Endothelial cell of umbilical vein (primary cell): ENCODE measurements around the gene ACER1. TPM values are rescaled to one million over a fixed set of nuclear protein-coding genes. Genes with fewer than 3 reads are reported as not detected.

ENCODE experiments used
- BruUV-seq: library from RNA; stranded (reverse); fragments of 400-500 nt; replicated peaks from 2 replicates; lab custom pipeline; 2021; lab: Mats Ljungman, UMichigan
- CTCF ChIA-PET: fragments of 300-600, 350-600 bp; sonication (Branson Sonifier 250); formaldehyde crosslinking; loops from one replicate; lab custom pipeline; 2021; ENCODE audit warnings: antibody characterized with exemption, inconsistent platforms; lab: Charles Lee
- POLR2A ChIA-PET: fragments of 300-600, 350-600 bp; sonication (Branson Sonifier 250); formaldehyde crosslinking; loops from one replicate; lab custom pipeline; 2021; ENCODE audit warnings: antibody characterized with exemption, inconsistent platforms; lab: Charles Lee
- DNase-seq: peaks from one replicate; pipeline ENCODE4 v3.0.0-alpha.2; 2011; ENCODE audit warnings: low read depth, low spot score
- FAIRE-seq: peaks from 2 replicates; lab custom pipeline; 2011; peaks lifted over from hg19 to GRCh38; lab: Jason Lieb, UNC
- H2AFZ ChIP-seq: 2 replicates; pipeline ENCODE4 v1.6.0; 2012; ENCODE audit warnings: low read depth, low read length, control low read depth, inconsistent platforms
- H3K27ac ChIP-seq: 2 replicates; pipeline ENCODE4 v1.5.1; 2011; ENCODE audit warnings: low read depth, mild to moderate bottlenecking, control low read depth, low read length, moderate library complexity; ENCODE audit not compliant: insufficient read depth
- H3K27me3 ChIP-seq, 2 experiments: 2 replicates each; pipeline versions ENCODE4 v1.6.0 to v1.6.1; 2011; ENCODE audit warnings: low read length in 2 of 2, mixed read lengths in 1 of 2; ENCODE audit not compliant: control insufficient read depth in 2 of 2, insufficient read depth in 2 of 2
- H3K36me3 ChIP-seq, 2 experiments: 2 replicates in 1 of 2; 3 replicates in 1 of 2; pipeline ENCODE4 v1.5.1; 2011; ENCODE audit warnings: low read length in 2 of 2, mild to moderate bottlenecking in 1 of 2, moderate library complexity in 1 of 2; ENCODE audit not compliant: control insufficient read depth in 2 of 2, insufficient read depth in 2 of 2; ENCODE audit errors: extremely low read depth in 1 of 2
- H3K4me1 ChIP-seq: 3 replicates; pipeline ENCODE4 v1.5.1; 2011; ENCODE audit warnings: mild to moderate bottlenecking, low read length; ENCODE audit not compliant: control insufficient read depth, insufficient read depth; ENCODE audit errors: extremely low read depth
- H3K4me2 ChIP-seq: 2 replicates; pipeline ENCODE4 v1.6.1; 2011; ENCODE audit warnings: low read length, control low read depth, mixed read lengths; ENCODE audit not compliant: insufficient read depth
- H3K4me3 ChIP-seq, 3 experiments: fragments of 200-600 bp in 1 of 3; sonication (generic), shearing (Covaris generic) in 1 of 3; replicated peaks in 1 of 3; 2 replicates each; pipeline ENCODE4 v1.5.1; 2011 to 2016; ENCODE audit warnings: control low read depth in 3 of 3, low read length in 3 of 3, mild to moderate bottlenecking in 2 of 3, inconsistent platforms in 1 of 3, low read depth in 1 of 3, moderate library complexity in 1 of 3; ENCODE audit not compliant: insufficient read depth in 1 of 3
- H3K79me2 ChIP-seq: 2 replicates; pipeline ENCODE4 v1.6.0; 2012; ENCODE audit warnings: low read length, inconsistent platforms; ENCODE audit not compliant: control insufficient read depth, insufficient read depth
- H3K9ac ChIP-seq: replicated peaks from 2 replicates; pipeline ENCODE3; 2011; ENCODE audit warnings: low read length, control low read depth; ENCODE audit not compliant: insufficient read depth; ENCODE audit errors: extremely low read depth
- H3K9me1 ChIP-seq: replicated peaks from 3 replicates; pipeline ENCODE4 v1.6.0; 2011; ENCODE audit warnings: mild to moderate bottlenecking, low read length; ENCODE audit not compliant: control insufficient read depth, insufficient read depth; ENCODE audit errors: extremely low read depth
- H3K9me3 ChIP-seq: replicated peaks from 2 replicates; pipeline ENCODE4 v1.5.1; 2012; ENCODE audit warnings: low read length, inconsistent platforms; ENCODE audit not compliant: control insufficient read depth, insufficient read depth
- H4K20me1 ChIP-seq: replicated peaks from 2 replicates; pipeline ENCODE3; 2011; ENCODE audit warnings: mild to moderate bottlenecking, low read length; ENCODE audit not compliant: control insufficient read depth, insufficient read depth; ENCODE audit errors: extremely low read depth
- EZH2 ChIP-seq: IDR thresholded peaks from 2 replicates; pipeline ENCODE4 v1.6.1; 2012; ENCODE audit warnings: borderline replicate concordance, low read depth, mild to moderate bottlenecking, moderate library complexity, low read length, inconsistent platforms; ENCODE audit not compliant: severe bottlenecking
- FOS ChIP-seq: IDR thresholded peaks from 2 replicates; pipeline ENCODE4 v1.6.1; 2011; ENCODE audit warnings: mild to moderate bottlenecking, low read length, moderate library complexity, borderline replicate concordance; ENCODE audit not compliant: insufficient read depth
- GATA2 ChIP-seq: IDR thresholded peaks from 2 replicates; pipeline ENCODE4 v1.7.0; 2011; ENCODE audit warnings: low read depth, mild to moderate bottlenecking, moderate library complexity, mixed read lengths, low read length; ENCODE audit not compliant: insufficient read length, insufficient read depth
- JUN ChIP-seq: IDR thresholded peaks from 2 replicates; pipeline ENCODE4 v1.6.1; 2011; ENCODE audit warnings: borderline replicate concordance, low read depth; ENCODE audit not compliant: insufficient read length, insufficient read depth
- MYC ChIP-seq: IDR thresholded peaks from one replicate; pipeline ENCODE4 v1.6.1; 2011; ENCODE audit warnings: mild to moderate bottlenecking, low read depth, low read length
- POLR2A ChIP-seq: IDR thresholded peaks from 2 replicates; pipeline ENCODE4 v1.6.1; 2012; ENCODE audit warnings: low read depth, mild to moderate bottlenecking, control low read depth, low read length
- POLR2AphosphoS5 ChIP-seq: IDR thresholded peaks from 2 replicates; pipeline ENCODE4 v1.6.1; 2012; ENCODE audit warnings: low read depth, mild to moderate bottlenecking, control low read depth, low read length, moderate library complexity; ENCODE audit not compliant: insufficient read depth
- dilution Hi-C: fragments of 300-500 bp; cut with MboI; formaldehyde crosslinking; loops from one replicate; pipeline ENCODE4 v1.15.0; 2019; ENCODE audit warnings: low sequenced_read_pairs; ENCODE audit not compliant: extremely low pct_ligation_motif_present
- intact Hi-C: fragments of 100-400 bp; cut with micrococcal nuclease; formaldehyde crosslinking; loops from one replicate; pipeline ENCODE4 v1.10.0; 2022
- polyA plus RNA-seq, 4 experiments: library from polyadenylated mRNA; depleted of rRNA in 3 of 4; stranded (reverse) in 3 of 4; unstranded in 1 of 4; fragments of >200 nt; gene quantifications; 2 replicates each; pipeline versions ENCODE4 v1.2.1 to v1.2.3, GENCODE V29; 2011 to 2012; ENCODE audit warnings: missing spikeins in 1 of 4
- total RNA-seq: library from RNA; stranded (reverse); gene quantifications from 2 replicates; pipeline ENCODE4 v1.2.3, GENCODE V29; 2021
- TF ChIP-seq, protein P1 (sequence below), 2 donors: IDR thresholded peaks; 1 replicate in 1 of 2; 2 replicates in 1 of 2; pipeline ENCODE4 v1.5.1; 2011; ENCODE audit warnings: low read length in 2 of 2, mild to moderate bottlenecking in 2 of 2, moderate library complexity in 2 of 2, control low read depth in 1 of 2, inconsistent platforms in 1 of 2, low read depth in 1 of 2; ENCODE audit not compliant: insufficient read depth in 1 of 2; ENCODE audit errors: extremely low read depth in 1 of 2
- TF ChIP-seq, protein P2 (sequence below): IDR thresholded peaks from 2 replicates; pipeline ENCODE4 v1.6.1; 2011; ENCODE audit not compliant: insufficient read depth, insufficient read length

ACER1 gene
- total and polyA plus RNA-seq, 2 donors (not counting 3 experiments of a cell fraction or from before 2014, with no cell fraction given), result 0.04 TPM; not detected in 1

DNA sequence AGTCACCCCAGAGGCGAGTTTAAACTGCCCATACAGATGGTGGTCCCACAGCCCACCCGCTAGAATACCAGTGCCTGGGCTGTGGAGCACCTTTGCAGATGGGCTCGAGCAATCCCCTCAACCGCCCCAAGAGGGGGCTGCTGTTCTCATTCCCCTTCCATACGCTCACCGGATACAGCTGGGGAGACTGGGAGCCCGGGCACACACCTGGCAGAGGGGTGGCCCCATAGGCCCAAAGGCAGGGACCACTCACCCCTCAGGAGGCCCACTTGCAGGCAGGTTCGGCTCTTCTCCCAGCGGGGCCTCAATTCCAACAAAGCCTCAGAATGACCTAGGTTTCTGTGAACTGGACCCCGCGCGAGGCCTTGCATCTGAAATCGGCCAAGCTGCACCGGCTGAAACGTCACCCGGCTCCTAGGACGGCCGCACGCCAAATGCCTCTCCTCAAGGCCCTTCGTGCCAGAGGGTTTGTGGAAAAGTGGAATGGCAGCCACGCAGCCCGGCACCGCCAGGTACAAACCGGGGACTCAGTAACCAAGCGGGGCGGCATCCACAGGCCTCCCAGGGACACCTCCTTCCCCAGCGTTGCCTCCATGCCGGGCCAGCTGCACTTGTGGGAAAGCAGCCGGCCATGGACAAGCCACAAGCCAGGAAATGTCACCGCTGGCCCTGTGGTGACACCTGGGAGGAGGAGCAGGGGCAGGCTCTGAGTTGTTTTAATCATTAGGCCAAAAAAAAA is 72.3 kb downstream of the ACER1 start:
- H3K4me1 ChIP-seq, result no peaks in the 10 kb centered on the region
- no peak overlapping the region for H2AFZ ChIP-seq
- peak; percentile 44 for DNase-seq
- H3K9me3 ChIP-seq, result no peaks in the 10 kb centered on the region
- no peak overlapping the region for H3K9ac ChIP-seq
- CTCF ChIA-PET, result interaction anchor here (0.5 to 3.9 kb wide), 13 partner anchors 10 to 511 kb away, joined by 3 to 34 read pairs (median 3); partner anchors contain the start of gene ALKBH7
- TF ChIP-seq JUN, result no peak
- TF ChIP-seq, protein P1, sequence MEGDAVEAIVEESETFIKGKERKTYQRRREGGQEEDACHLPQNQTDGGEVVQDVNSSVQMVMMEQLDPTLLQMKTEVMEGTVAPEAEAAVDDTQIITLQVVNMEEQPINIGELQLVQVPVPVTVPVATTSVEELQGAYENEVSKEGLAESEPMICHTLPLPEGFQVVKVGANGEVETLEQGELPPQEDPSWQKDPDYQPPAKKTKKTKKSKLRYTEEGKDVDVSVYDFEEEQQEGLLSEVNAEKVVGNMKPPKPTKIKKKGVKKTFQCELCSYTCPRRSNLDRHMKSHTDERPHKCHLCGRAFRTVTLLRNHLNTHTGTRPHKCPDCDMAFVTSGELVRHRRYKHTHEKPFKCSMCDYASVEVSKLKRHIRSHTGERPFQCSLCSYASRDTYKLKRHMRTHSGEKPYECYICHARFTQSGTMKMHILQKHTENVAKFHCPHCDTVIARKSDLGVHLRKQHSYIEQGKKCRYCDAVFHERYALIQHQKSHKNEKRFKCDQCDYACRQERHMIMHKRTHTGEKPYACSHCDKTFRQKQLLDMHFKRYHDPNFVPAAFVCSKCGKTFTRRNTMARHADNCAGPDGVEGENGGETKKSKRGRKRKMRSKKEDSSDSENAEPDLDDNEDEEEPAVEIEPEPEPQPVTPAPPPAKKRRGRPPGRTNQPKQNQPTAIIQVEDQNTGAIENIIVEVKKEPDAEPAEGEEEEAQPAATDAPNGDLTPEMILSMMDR (IDR thresholded peaks at IDR 0.05; ENCODE audit: extremely low read depth in 1 of 2, insufficient read depth in 1 of 2, low read depth in 1 of 2, low read length in 2 of 2), result peak; percentile 59 to 76
- peak; percentile 56 for FAIRE-seq
- no peak overlapping the region for H3K27ac ChIP-seq
- H3K79me2 ChIP-seq, result peaks cover 55% of the 10 kb centered on the region
- no peaks in the 10 kb centered on the region for H4K20me1 ChIP-seq
- H3K9me1 ChIP-seq, result no peaks in the 10 kb centered on the region
- POLR2A ChIA-PET, result no interaction called here
- dilution Hi-C loops (no loop called here), intact Hi-C loops (loop anchor here (1.0 kb wide), 2 partner anchors 19 to 43 kb away; no protein-coding TSS in a partner anchor)
- H3K4me2 ChIP-seq, result no peak overlapping the region
- no TSS peak for BruUV-seq
- H3K36me3 ChIP-seq, result peaks cover 0 to 34% of the 10 kb centered on the region in 2 experiments
- no peak overlapping the region for H3K4me3 ChIP-seq
- H3K27me3 ChIP-seq, result no peaks in the 10 kb centered on the region

GRCh38 chr19:6260376-6260775 is 73.0 kb downstream of the ACER1 start:
- Histone ChIP-seq H3K4me1 (no peaks in the 10 kb centered on the region), H3K27me3 (no peaks in the 10 kb centered on the region), H3K9me1 (no peaks in the 10 kb centered on the region), H3K9me3 (no peaks in the 10 kb centered on the region), H3K9ac (no peak overlapping the region), H4K20me1 (no peaks in the 10 kb centered on the region), H3K36me3 (peaks cover 0 to 36% of the 10 kb centered on the region in 2 experiments), H2AFZ (no peak overlapping the region), H3K27ac (no peak overlapping the region), H3K4me3 (no peak overlapping the region), H3K4me2 (no peak overlapping the region), H3K79me2 (peaks cover 56% of the 10 kb centered on the region)
- DNase-seq (no peak), FAIRE-seq (no peak)
- dilution Hi-C loops (no loop called here), intact Hi-C loops (no loop called here)
- CTCF ChIA-PET, result interaction anchor here (1.3 to 3.9 kb wide), 5 partner anchors 9 to 41 kb away, joined by 3 to 34 read pairs (median 7); no protein-coding TSS in a partner anchor
- TF ChIP-seq MYC (no peak), GATA2 (no peak), JUN (no peak), EZH2 (no peak), POLR2AphosphoS5 (no peak), FOS (no peak), POLR2A (no peak)
- TF ChIP-seq, protein P1 (IDR thresholded peaks at IDR 0.05; ENCODE audit: extremely low read depth in 1 of 2, insufficient read depth in 1 of 2, low read depth in 1 of 2, low read length in 2 of 2), result no peak
- TF ChIP-seq, protein P2, sequence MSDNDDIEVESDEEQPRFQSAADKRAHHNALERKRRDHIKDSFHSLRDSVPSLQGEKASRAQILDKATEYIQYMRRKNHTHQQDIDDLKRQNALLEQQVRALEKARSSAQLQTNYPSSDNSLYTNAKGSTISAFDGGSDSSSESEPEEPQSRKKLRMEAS, result no peak
- POLR2A ChIA-PET, result interaction anchor here (0.7 kb wide), 1 partner anchor 13 kb away, joined by 5 read pairs; no protein-coding TSS in a partner anchor
- no TSS peak for BruUV-seq
